ENCODE results near the gene SAMD10. TPM values are rescaled to one million over a fixed set of nuclear protein-coding genes. Genes with fewer than 3 reads are reported as not detected.

Gene SAMD10
- total RNA-seq, 6 experiments from 2014 or later = 2.7 to 6.7 (median 3.5) TPM

GRCh38 chr20:63968136-63968927 is 11.1 kb downstream of the SAMD10 start:
- Histone ChIP-seq H3K27ac (peak overlapping the region in 2 of 3 donors; percentile 50 to 74), H3K36me3 (peaks cover 0 to 28% (median 17%) of the 10 kb centered on the region in 4 donors), H3K9me3 (no peaks in the 10 kb centered on the region), H3K27me3 (no peaks in the 10 kb centered on the region), H3K4me1 (peaks cover 0 to 9% (median 4%) of the 10 kb centered on the region in 4 donors), H3K4me3 (peak overlapping the region; percentile 65 to 80 (median 73))
- intact Hi-C loops (cut with DNase I) = no loop called here
- TF ChIP-seq CTCF (IDR thresholded peaks at IDR 0.05) (no peak), POLR2A (IDR thresholded peaks at IDR 0.05) (no peak)
- WGBS (ENCODE audit: insufficient coverage, low coverage, low lambda C conversion rate, missing lambda C conversion rate) = 0% methylated on average over 1 of the region's 14 CpGs
- ATAC-seq (no peak), DNase-seq (peak; percentile 21 to 53 (median 52))

- intact Hi-C loops (cut with DNase I) = no loop called here
- H3K4me3 ChIP-seq = no peak overlapping the region
- no peak for TF ChIP-seq POLR2A (IDR thresholded peaks at IDR 0.05)
- TF ChIP-seq CTCF (IDR thresholded peaks at IDR 0.05) = no peak
- peak in 2 of 3 donors; percentile 16 to 44 for DNase-seq
- H3K4me1 ChIP-seq = peaks cover 0 to 9% (median 4%) of the 10 kb centered on the region in 4 donors
- WGBS (ENCODE audit: insufficient coverage, low coverage, low lambda C conversion rate, missing lambda C conversion rate) = 76% methylated on average over 8 of the region's 28 CpGs
- no peak overlapping the region for H3K27ac ChIP-seq
- no peaks in the 10 kb centered on the region for H3K27me3 ChIP-seq
- H3K36me3 ChIP-seq = peaks cover 0 to 35% (median 21%) of the 10 kb centered on the region in 4 donors
- H3K9me3 ChIP-seq = no peaks in the 10 kb centered on the region
- no peak for ATAC-seq
These were observed 11.9 kb downstream of the SAMD10 start for GRCh38 chr20:63967330-63968135.

- Histone ChIP-seq H3K9me3 (no peaks in the 10 kb centered on the region), H3K27me3 (no peaks in the 10 kb centered on the region), H3K4me1 (peaks cover 0 to 9% (median 4%) of the 10 kb centered on the region in 4 donors), H3K4me3 (no peak overlapping the region), H3K27ac (no peak overlapping the region), H3K36me3 (peaks cover 0 to 41% (median 24%) of the 10 kb centered on the region in 4 donors)
- TF ChIP-seq CTCF (IDR thresholded peaks at IDR 0.05) (no peak), POLR2A (IDR thresholded peaks at IDR 0.05) (no peak)
- ATAC-seq (no peak), DNase-seq (peak in 2 of 3 donors; percentile 15 to 49)
- no CpG with 5 or more reads among the region's 13 CpGs for WGBS (ENCODE audit: insufficient coverage, low coverage, low lambda C conversion rate, missing lambda C conversion rate)
- intact Hi-C loops (cut with DNase I) = no loop called here
These were observed 12.5 kb downstream of the SAMD10 start for GRCh38 chr20:63966944-63967322.

- ATAC-seq = no peak
- Histone ChIP-seq H3K4me1 (peaks cover 0 to 9% (median 4%) of the 10 kb centered on the region in 4 donors), H3K27me3 (no peaks in the 10 kb centered on the region), H3K4me3 (no peak overlapping the region), H3K36me3 (peaks cover 0 to 47% (median 25%) of the 10 kb centered on the region in 4 donors), H3K9me3 (no peaks in the 10 kb centered on the region), H3K27ac (no peak overlapping the region)
- intact Hi-C loops (cut with DNase I) = no loop called here
- 89% methylated on average over 10 of the region's 27 CpGs for WGBS (ENCODE audit: insufficient coverage, low coverage, low lambda C conversion rate, missing lambda C conversion rate)
- DNase-seq = peak in 1 of 3 donors; percentile 14
- TF ChIP-seq CTCF (IDR thresholded peaks at IDR 0.05) = no peak
- TF ChIP-seq POLR2A (IDR thresholded peaks at IDR 0.05) = no peak
These were observed 13.1 kb downstream of the SAMD10 start for GRCh38 chr20:63966172-63966943.
